ENCODE data around the gene UGT2A2.
"Not testable (repeated sequence)": the region's sequence is repeated elsewhere in the genome, so short reads cannot be mapped to it uniquely, and the experiment has no call there.

UGT2A2 gene

DNA sequence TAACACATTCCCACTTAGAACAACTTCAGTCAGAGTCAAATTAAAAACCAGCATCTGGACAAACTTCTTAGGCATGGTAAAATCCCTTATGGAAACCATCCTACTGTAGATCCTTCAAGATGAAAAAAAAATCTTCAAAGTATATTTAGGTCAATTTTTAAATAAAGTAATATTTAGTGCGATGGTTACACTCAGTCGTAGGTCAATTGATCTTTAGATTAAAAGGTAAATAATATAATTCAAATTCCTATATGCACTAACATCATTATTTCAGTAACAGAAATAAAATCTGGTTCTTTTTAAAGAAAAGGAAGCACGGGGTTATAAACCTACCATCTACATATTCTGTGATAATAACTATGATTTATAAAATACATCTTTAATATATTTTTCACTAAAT is at the start of gene UGT2A2:
TSS of gene UGT2A2 (minus strand) at position 101 of the 400 bp plus-strand sequence. CDS start at position 99, 2 bp downstream.
- DNase-seq, result no peak

DNA sequence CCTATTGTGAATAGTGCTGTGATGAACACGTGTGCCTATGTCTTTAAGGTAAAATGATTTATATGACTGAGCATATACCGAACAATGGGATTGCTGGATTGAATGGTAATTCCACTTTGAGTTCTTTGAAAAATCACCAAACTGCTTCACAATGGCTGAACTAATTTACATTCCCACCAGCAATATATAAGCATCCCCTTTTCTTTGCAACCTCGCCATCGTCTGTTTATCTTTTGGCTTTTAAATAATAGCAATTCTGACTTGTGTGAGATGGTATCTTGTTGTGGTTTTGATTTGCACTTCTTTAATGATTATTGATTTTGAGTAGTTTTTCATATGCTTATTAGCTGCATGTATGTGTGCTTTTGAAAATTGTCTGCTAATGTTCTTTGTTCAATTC is 45.4 kb upstream of the UGT2A2 start:
- no peak for DNase-seq

DNA sequence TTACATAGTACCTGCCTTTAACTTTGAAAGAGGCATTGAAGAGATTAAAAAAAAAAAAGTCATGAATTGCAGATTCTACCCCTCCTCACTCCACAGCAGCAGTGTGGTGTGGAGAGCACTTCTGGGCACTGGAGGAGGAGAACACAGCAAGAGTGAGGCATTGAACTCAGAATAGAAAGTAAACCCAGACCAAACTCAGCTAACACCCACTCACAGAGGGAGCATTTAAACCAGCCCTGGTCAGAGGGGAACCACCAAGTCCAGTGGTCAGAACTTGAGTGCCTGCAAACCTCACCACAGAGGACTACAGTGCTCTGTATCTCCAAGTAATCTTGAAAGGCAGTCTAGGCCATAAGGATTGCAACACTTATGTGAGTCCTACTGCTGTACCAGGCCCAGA is 29.2 kb upstream of the UGT2A2 start:
- DNase-seq, result no peak

DNA sequence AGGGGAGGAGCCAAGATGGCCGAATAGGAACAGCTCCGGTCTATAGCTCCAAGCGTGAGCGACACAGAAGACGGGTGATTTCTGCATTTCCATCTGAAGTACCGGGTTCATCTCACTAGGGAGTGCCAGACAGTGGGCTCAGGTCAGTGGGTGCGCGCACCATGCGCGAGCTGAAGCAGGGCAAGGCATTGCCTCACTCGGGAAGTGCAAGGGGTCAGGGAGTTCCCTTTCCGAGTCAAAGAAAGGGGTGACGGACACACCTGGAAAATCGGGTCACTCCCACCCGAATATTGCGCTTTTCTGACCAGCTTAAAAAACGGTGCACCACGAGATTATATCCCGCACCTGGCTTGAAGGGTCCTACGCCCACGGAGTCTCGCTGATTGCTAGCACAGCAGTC is 24.6 kb upstream of the UGT2A2 start:
- not testable (repeated sequence) for DNase-seq

DNA sequence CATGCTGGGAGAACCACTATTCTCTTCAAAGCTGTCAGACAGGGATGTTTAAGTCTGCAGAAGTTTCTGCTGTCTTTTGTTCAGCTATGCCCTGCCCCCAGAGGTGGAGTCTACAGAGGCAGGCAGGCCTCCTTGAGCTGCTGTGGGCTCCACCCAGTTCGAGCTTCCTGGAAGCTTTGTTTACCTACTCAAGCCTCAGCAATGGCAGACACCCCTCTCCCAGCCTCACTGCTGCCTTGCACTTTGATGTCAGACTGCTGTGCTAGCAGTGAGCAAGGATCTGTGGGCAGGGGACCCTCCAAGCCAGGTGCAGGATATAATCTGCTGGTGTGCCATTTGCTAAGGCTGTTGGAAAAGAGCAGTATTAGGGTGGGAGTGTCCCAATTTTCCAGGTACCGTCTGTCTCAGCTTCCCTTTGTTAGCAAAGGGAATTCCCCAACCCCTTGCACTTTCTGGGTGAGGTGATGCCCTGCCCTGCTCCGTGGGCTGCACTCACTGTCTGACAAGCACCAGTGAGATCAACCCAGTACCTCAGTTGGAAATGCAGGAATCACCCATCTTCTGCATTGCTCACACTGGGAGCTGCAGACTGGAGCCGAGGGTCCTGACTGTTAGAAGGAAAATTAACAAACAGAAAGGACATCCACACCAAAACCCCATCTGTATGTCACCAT is 21.8 kb upstream of the UGT2A2 start:
- not testable (repeated sequence) for DNase-seq

DNA sequence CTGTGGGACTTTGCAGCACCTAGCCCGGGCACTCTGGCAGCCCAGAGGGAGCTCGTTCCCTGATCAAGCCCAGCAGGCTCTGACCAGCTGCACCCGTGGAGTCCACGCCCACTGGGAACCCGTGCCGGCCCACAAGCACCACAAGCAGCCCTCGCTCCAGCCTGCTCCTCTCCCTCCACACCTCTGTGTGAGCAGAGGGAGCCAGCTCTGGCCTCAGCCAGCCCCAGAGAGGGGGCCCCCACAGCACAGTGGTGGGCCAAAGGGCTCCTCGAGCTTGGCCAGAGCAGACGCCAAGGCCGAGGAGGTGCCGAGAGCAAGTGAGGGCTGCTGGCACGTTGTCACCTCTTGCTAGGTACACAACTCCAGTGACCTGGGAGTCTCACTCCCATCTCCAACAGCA is 18.7 kb upstream of the UGT2A2 start:
- no peak for DNase-seq

DNA sequence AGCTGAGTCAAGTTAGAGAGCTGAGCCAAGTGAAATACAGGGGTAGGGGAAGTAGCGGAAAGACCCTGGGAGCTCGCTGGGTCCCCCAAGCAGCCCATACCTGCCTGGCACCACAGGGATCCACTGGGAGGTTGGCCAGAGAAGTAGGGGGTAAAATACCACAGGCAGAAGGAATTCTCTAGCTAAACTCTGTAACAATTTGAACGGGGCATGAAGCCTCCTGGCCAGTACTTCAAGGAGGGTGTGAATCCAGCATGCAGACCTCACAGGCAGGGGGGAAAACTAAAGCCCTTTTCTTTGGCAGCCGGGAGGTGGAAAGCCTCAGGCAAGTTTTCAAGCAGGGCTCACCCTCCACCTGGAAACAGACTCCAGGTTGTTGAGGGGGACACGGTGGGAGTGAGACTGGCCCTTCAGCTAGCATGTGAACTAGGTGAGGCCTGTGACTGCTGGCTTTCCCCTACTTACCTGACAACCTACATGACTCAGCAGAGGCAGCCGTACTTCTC is 17.3 kb upstream of the UGT2A2 start:
- no peak for DNase-seq

DNA sequence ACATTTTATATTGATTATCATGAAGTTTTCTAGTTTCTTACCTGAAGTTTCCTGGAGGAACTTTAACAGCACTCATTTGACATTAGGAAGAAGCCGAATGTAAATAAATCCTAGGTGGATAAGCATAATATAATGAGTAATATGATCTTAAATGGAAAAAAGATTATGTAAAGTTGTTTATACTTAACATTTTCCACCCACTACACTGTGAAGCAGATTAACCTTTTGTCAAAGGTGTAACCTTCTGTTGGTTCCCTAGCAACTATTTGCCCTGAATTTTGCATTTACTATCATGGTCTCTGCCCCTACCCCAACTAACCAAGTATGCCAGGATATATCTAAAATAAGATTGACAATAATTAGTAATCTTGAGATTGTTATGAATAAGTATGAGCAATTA is 13.7 kb upstream of the UGT2A2 start, which contains the start of gene UGT2A1:
TSS of gene UGT2A1 (minus strand) at position 101 of the 400 bp plus-strand sequence. CDS start 5,603 bp downstream, outside the sequence.
- DNase-seq, result no peak

DNA sequence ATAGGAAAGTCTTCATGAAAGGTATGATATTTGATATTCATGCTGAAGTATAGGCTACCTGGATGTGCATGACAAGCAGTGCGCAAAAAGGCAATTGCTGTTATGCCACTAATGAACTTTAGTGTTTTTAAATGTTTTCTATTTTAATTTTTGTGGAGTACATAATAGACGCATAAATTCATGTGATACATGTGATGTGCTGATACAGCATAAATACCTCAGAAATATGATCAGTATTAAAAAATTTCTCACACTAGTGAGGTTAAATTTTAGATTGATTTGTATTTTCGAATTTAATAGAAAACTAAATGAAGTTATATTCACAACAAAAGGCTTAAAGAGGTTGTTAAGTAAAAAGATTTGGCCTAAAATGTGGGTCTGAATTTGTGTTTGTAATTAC is 11.4 kb upstream of the UGT2A2 start:
- DNase-seq, result no peak

DNA sequence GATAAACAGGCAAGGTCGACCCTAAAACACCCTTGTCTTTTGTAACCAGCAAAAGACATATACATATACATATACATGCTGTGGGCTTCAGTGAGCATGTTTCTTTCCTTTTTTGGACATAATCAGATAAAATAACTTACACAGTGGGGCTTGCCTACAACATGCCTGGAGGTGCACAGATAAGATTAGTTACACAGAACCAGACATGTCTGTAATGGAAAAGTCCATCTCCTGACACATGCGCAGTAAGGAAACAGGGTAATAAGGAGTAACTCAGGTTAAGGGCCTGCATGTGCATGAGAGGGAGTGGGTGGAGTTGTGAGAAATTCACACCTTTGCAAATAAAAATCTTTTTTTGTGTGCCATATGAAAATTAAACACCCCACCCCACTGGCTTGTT is 10.2 kb upstream of the UGT2A2 start:
- no peak for DNase-seq

DNA sequence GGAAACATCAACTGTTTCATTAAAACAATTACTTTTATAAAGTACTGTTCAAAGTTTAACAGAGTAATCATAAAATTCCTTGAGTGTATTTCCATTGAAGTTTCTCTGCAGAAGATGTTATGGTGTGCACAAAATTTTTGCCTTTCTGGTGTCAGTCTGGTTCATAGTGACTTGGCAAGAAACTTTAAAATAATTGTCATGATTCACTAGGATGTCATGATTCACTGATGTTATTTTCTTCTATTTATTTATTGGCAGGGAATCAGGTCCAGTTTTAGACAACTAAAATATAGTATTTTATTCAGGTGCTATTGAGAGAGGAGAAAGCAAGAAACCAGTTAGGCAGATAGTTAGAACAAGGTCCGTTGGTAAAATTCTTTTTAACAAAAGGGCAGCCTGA is 9.8 kb upstream of the UGT2A2 start:
- DNase-seq, result no peak

DNA sequence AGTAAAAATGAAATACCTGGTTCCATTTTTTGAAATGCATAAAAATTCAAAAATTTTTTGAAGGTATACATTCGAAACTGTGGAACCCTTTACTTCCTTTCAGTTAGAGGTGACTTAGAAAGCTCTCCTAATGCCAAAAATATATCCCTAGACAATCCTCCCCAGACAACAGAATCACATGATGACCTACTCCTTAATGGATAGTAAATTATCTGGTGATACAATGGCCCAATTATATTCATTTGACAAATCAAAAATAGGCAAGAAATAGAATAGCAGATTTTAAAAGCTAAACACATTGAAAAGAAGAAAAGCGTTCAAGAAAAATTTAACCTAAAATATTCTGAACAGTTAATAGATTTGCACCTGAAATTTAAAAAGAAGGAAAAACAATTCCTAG is 3.5 kb upstream of the UGT2A2 start:
- no peak for DNase-seq

DNA sequence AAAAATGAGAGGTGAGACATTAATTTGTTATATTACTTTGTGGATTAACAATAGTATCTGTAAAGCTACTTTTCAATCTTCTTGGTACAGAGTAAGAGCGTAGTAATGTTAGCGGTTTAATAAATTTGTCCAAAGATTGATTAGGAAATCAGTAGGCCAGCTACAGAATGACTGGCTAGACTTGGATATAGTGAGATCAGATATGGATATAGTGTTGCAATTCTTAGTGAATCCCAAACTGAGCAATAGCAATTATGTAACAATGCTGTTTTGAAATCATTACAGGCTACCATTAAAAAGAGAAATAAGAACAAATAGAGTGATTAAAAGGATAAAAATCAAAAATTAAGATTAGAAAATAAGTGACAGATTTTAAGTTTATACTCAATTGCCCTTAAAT is 847 bp upstream of the UGT2A2 start:
- DNase-seq, result no peak

DNA sequence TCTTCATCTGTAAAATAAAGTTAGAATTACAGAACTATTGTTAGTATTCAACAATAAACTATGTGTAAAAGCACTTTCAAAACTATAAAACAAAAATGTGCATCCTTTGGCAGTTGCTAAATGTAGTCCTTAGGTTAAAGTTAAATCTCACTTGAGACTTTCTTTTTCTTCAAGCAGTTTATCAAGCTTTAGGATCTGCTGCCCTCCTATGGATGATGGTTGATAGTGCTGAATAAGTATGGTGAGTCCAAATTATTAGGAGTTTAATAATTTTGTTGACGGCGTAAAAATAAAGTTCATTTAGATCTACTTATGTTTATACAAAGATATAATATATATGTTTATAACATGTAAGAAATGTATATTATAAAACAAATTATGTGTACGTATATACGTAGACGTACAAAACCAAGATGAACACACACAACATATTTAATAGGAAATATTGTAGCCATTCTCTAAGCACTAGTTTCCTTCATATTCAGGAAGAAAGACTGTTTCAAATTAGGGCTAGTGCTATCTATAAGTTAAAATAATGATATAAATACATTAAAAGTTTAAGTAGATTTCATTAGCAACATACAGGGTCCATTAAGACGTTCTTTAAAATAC is 22.3 kb downstream of the UGT2A2 start:
- DNase-seq, result peak; percentile 61

DNA sequence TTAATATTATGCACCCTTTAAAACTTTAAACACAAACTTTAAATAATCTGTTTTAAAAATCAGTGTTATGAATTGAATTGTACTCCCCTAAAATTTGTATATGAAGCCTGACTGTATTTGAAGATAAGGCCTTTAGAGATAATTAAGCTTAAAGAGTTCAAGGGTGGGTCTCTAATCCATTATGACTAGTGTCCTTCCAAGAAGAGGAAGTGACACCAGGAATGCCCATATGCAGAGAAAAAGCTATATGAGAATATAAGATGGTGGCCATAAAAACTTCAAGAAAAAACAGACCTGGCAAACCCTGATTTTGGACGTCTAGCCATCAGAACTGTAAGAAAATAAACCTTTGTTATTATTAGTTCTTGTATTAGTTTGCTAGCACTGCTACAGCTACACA is 29.0 kb downstream of the UGT2A2 start:
- DNase-seq, result no peak

DNA sequence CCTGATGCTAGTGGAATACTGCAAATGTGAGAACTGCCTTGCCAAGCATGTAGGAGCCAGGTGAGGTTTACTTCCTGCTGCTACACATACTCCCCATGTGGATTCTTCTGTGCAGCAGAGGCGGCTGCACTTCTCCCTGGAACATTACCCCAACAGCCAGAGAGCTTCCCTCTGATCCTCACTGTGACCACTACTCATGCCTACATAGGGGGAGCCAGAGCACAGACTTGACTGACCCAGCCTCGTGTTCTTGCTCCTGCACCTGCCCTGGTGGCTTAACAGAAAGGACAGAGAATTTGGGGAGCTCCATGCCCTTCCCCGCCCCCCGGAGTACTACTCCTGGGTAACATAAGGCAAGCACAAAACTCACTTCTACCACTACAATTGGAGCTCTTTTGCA is 38.4 kb downstream of the UGT2A2 start:
- no peak for DNase-seq

DNA sequence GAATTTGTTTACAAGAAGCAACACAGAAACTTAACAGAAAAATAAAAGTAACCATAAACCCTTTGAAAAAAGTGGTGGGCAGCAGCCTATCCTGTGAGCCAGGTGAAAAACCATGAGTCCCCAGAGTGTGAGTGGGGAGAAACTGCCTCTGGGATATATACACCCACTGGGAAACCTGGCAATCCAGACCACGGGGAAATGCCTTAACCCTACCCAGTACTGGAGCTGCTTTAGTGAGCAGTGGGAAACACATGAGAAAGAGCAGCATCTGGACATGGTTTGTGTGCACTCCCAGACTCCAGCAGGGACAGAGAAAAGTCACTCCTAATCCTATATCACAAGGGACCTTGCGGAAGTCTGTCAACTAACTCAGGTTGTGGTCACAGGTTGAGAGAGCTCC is 39.4 kb downstream of the UGT2A2 start:
- no peak for DNase-seq

DNA sequence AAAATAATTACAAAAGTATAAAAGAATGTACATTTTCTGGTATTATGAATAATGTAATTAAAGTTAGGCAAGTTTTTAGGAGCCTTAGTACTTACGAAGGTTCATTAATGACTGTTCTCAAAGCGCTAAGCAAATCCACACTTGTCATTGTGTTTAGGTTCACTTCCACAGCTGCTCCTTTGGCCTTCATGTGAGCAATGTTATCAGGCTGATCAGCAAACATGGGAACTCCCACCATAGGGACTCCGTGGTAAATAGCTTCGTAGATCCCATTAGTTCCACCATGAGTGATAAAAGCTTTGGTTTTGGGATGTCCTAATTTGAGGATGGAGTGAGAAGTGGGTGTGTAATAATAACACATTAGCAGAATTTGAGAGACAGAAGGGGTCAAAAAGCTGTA is 45.1 kb downstream of the UGT2A2 start:
- no peak for DNase-seq

DNA sequence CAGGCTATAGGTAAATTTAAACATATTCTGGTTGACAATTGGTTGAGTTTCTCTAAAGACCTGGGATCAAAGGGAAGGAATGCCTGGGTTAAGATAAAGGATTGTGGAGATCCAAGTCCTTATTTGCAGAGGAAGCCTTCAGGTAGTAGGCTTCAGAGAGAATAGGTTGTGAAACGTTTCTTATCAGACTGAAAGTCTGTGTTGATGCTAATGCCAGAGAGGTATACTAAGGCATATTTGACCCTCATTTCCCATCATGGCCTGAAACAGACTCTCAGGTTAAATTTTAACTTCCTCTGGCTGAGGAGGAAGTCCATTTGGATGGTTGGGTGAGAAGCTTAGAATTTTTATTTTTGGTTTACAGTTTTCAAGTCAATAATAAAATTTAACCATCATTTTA is 48.1 kb downstream of the UGT2A2 start:
- DNase-seq, result no peak

DNA sequence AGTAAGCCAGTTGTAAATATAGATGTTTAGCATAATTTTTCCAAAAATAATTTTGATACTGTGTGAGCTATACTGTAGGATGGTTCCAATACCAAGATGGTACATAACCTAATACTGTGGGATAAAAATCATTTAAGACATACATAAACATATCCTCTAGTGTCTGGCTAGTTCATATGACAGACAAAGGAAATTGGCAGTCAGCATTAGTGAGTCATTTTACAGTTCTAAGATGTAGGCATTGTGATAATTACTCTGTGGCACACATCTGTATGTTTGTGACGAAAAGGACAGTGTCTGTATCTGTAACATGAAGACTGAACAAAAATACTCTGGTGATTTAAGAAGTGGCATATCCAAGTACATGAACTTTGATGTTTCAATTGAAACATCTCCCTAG is 49.6 kb downstream of the UGT2A2 start:
- no peak for DNase-seq

DNA sequence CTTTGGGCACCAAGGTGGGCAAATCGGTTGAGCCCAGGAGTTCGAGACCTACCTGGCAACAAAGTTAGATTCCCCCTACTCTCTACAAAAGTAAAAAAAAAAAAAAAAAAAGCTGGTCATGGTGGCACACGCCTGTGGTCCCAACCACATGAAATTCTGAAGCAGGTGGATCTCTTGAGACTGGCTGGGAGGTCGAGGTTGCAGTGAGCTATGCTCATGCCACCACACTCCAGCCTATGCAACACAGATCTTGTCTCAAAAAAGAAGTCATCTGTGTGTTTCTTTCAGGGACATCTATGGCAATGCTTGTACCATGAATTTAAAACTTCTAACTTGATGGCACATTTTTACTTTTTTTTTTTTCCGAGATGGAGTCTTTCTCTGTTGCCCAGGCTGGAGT is 55.3 kb downstream of the UGT2A2 start:
- DNase-seq, result no peak

DNA sequence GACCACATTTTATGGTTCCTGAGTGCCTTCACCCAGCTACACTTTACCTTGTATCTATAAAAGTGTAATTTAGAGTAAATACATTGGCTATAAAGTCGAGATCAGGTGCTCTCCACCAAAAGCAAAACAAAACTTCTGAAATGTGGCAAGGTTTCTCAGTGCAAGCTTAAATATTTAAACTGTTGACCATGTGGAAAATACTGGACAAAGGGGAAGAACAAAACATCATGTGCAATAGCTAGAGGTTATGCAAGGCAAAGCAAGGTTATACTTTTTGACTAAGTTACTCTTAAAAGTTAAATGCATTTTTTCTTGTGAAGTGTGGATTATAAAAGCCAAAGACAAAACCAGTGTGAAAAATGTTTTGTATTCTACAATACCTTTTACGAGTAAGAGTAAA is 55.9 kb downstream of the UGT2A2 start:
- DNase-seq, result no peak

DNA sequence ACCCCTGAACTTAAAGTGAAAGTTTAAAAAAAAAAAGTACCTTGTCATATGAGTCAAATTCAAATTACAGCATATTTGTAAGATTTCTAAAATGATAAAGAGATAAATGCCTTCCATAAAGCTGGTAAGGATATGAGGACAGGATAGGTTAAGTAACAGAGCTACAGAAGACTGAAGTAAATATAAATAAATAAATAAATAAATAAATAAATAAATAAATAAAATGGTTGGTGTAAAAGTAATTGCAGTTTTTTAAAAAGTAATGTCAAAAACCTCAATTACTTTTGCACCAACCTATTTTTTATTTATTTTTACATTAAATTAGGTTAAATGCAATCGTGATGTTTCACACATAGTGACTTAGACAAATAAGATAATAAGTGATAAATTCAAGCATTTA is 62.2 kb downstream of the UGT2A2 start:
- no peak for DNase-seq

DNA sequence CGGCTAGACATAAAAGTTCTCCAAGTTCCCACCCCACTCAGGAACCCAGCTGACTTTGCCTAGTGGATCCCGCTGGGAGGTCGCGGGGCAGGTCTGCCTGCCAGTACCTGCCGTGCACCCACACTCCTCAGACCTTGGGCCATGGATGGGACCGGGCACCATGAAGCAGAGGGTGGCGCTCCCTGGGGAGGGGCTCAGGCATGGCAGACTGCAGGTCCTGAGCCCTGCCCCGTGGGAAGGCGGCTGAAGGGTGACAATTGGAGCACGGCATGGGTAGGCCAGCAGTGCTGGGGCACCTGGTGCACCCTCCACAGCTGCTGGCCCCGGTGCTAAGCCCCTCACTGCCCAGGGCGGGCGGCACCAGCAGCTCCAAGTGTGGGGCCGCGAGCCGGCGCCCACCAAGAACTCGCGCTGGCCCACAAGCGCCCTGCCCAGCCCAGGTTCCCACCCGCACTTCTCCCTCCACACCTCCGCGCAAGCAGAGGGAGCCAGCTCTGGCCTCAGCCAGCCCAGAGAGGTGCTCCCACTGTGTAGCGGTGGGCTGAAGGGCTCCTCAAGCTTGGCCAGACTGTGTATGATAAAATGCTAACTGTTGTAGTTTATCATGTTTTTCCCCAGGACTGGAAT is 63.1 kb downstream of the UGT2A2 start:
- no peak for DNase-seq

Data from fibroblast of upper back skin (primary cell).